Osteocyte (in vitro differentiated cells): ENCODE data around the gene MANEA. TPM values are rescaled to one million over a fixed set of nuclear protein-coding genes. Genes with fewer than 3 reads are reported as not detected.
"Not testable (repeated sequence)": the region's sequence is repeated elsewhere in the genome, so short reads cannot be mapped to it uniquely, and the experiment has no call there.

ENCODE experiments used
- DNase-seq: peaks from one replicate; pipeline ENCODE4 v3.0.0; 2021; ENCODE audit warnings: mixed read lengths; ENCODE audit not compliant: unreplicated experiment; ENCODE audit errors: extremely low spot score
- H3K27ac Mint-ChIP-seq: one replicate; pipeline ENCODE4 v1.8.0; 2021; ENCODE audit warnings: mild to moderate bottlenecking, mixed read lengths; ENCODE audit not compliant: unreplicated experiment
- H3K27me3 Mint-ChIP-seq: one replicate; pipeline ENCODE4 v1.8.0; 2021; ENCODE audit warnings: mixed read lengths; ENCODE audit not compliant: unreplicated experiment
- H3K36me3 Mint-ChIP-seq: one replicate; pipeline ENCODE4 v1.8.0; 2021; ENCODE audit warnings: mixed read lengths; ENCODE audit not compliant: unreplicated experiment
- H3K4me1 Mint-ChIP-seq: one replicate; pipeline ENCODE4 v1.8.0; 2021; ENCODE audit warnings: mixed read lengths; ENCODE audit not compliant: unreplicated experiment
- H3K4me3 Mint-ChIP-seq: one replicate; pipeline ENCODE4 v1.8.0; 2021; ENCODE audit warnings: mild to moderate bottlenecking, moderate library complexity, mixed read lengths; ENCODE audit not compliant: unreplicated experiment
- H3K9me3 Mint-ChIP-seq: one replicate; pipeline ENCODE4 v1.8.0; 2021; ENCODE audit warnings: mixed read lengths; ENCODE audit not compliant: unreplicated experiment
- CTCF ChIP-seq: fragments of 200-600 bp; sonication (generic); IDR thresholded peaks from 2 replicates; pipeline ENCODE4 v1.5.0; 2021; ENCODE audit warnings: antibody characterized with exemption, mild to moderate bottlenecking, moderate library complexity
- total RNA-seq: library from RNA; stranded (reverse); gene quantifications from 2 replicates; pipeline ENCODE4 v1.2.1, GENCODE V29; 2021

Gene MANEA
- total RNA-seq, 1 donor from 2014 or later: 13.4 TPM

DNA sequence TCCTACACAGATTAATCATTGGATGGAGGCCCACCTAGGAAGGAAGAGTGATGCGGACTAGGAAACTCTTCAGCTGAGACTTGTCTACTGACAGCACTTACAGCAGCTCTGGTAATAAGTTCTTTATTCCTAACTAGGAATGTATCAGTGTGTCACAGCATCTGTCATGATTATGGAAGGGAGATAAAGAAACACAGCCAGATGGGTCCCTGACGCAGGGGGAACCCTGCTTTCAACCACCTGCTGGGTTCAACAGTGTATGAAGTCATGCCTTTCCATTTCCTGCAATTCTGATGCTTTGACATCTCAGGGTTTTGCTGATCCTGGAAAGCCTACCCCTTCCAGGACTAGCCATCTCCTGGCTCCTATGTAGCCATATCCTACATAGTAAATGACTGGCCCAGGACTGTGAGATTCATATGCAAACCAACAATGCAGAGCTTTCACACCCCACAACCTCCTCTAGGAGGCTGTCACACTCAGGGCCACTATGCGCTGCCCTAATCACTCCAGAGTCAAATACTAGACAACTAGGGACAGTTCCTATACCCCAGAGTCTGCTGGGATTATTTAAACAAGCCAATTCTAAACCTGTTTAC is 29.0 kb upstream of the MANEA start:
- Mint-ChIP-seq H3K27me3 (peaks cover 20% of the 10 kb centered on the region), H3K9me3 (no peaks in the 10 kb centered on the region), H3K27ac (no peak overlapping the region), H3K4me3 (no peak overlapping the region), H3K36me3 (no peaks in the 10 kb centered on the region), H3K4me1 (no peaks in the 10 kb centered on the region)
- TF ChIP-seq CTCF: no peak
- no peak for DNase-seq

DNA sequence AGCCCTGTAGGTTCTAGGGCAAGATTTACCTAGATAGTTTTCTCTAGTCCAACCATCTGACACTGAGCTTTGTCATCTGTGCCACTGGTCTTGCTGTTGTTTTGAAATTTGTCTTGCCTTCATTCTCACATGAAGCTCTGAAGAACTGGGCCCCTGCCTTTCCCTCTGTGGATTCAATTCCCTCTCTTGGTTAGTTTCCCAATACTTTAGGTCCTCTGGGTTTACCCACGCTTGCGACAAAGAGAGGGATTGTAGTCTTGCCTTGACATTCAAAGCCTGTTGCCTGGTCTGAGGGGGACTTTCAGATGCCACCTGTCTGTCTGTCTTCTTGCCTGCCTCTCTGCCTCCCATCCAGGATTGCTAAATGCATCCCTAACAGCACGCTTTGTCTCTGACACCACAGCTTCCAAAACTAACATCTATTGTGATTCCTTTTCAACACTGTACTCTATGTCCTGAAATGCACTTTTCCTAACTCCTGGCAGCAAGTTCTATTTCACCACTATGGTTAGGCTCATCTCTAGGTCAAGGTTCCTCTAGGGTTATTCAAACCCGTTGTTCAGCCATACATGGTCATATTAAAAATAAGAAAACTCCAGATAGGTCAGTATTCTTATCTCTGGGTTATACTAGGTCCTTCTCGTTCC is 25.5 kb upstream of the MANEA start:
- Mint-ChIP-seq H3K27ac (no peak overlapping the region), H3K4me3 (no peak overlapping the region), H3K36me3 (no peaks in the 10 kb centered on the region), H3K9me3 (no peaks in the 10 kb centered on the region), H3K27me3 (peaks cover 16% of the 10 kb centered on the region), H3K4me1 (no peaks in the 10 kb centered on the region)
- TF ChIP-seq CTCF: no peak
- no peak for DNase-seq

- TF ChIP-seq CTCF: no peak
- Mint-ChIP-seq H3K4me3 (no peak overlapping the region), H3K27ac (no peak overlapping the region), H3K27me3 (peaks cover 10% of the 10 kb centered on the region), H3K36me3 (no peaks in the 10 kb centered on the region), H3K4me1 (no peaks in the 10 kb centered on the region), H3K9me3 (no peaks in the 10 kb centered on the region)
- DNase-seq: no peak
Observed at GRCh38 chr6:95553880-95554279, 23.5 kb upstream of the MANEA start.

DNA sequence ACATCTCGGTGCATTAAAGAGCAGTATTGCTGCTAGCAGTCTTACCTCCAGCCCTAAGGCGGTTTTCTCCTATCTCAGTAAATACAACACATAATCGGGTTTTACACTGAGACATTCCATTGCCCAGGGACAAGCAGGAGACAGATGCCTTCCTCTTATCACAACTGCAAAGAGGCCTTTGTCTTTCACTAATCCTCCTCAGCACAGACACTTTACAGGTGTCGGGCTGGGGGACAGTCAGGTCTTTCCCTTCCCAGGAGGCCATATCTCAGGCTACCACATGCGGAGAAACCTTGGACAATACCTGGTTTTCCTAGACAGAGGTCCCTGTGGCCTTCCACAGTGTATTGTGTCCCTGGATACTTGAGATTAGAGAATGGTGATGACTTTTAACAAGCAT is 16.4 kb upstream of the MANEA start:
- H3K4me3 Mint-ChIP-seq, DNase-seq, H3K4me1 Mint-ChIP-seq, H3K27me3 Mint-ChIP-seq, H3K9me3 Mint-ChIP-seq, H3K36me3 Mint-ChIP-seq, H3K27ac Mint-ChIP-seq: not testable (repeated sequence)

- Mint-ChIP-seq H3K4me3 (no peak overlapping the region), H3K27me3 (no peaks in the 10 kb centered on the region), H3K9me3 (no peaks in the 10 kb centered on the region), H3K4me1 (no peaks in the 10 kb centered on the region), H3K27ac (no peak overlapping the region), H3K36me3 (no peaks in the 10 kb centered on the region)
- no peak for TF ChIP-seq CTCF
- no peak for DNase-seq
Observed at GRCh38 chr6:95569560-95569959, 7.8 kb upstream of the MANEA start.
